NCI-H2107 treated with DMSO at 0.1 percent for 48 hours (cell line): Measurements from ENCODE around the gene TSPAN32.

ENCODE experiments used
- DNase-seq: peaks from one replicate; lab custom pipeline; 2025; ENCODE audit not compliant: unreplicated experiment; lab: John Stamatoyannopoulos, UW

Gene TSPAN32

DNA sequence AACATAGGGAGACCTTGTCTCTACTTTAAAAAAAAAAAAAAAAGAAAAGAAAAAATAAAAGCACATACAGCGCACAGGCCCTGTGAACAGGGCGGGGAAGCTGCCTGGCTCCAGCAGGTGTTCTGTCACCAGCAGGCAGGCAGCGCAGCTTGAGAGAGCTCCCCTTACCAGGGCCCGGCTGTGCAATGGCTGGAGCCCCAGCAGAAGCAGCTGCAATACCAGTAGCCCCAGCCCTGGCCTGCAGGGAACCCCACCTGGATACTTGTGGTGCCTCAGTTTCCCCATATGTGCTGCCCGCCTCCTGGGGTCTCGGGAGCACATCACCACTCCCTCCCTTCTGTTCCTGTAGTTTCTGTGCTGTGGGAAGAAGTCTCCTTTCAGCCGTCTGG is 12.3 kb downstream of the TSPAN32 start:
- no peak for DNase-seq

GRCh38 chr11:2314525-2315394 is 12.9 kb downstream of the TSPAN32 start:
- no peak for DNase-seq

DNA sequence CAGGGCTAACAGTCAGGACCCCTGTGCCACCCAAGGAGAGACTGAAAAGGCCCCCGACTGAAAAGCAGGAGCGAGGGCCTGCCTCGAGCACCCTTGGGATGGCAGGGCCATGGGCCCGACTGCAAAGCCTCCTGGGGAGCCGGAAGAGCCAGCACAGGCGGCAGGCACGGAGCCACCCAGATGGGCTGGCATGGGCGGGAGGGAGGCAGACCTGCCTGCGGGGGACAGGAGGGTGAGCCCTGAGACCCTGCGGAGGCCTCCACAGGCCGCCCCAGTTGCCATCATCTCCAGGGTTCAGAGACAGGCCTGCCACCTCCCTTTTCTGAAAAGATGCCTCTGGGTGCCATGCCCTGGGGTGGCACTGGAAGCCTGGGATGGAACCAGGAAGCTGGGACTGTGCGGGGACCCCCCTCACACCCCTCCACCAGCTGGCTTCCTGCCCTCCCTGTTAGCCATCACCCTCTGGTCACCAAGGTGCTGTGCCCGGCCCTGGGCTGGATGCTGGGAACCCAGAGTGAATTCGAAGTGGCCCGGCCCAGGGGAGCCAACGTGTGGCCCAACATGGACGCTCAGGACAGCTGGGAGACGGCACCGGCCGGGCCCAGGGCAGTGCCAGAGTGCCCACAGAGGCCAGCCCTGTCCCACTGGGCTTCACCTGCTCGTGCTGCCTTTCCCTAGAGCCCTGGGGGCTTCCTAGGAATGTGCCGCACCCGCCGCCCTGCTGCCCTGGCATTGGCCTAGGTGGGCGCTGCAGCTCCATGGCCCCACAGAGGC is 13.8 kb downstream of the TSPAN32 start:
- no peak for DNase-seq

- DNase-seq = no peak
Measured at GRCh38 chr11:2316169-2316962, 14.6 kb downstream of the TSPAN32 start.

- no peak for DNase-seq
Measured at GRCh38 chr11:2316963-2317244, 15.1 kb downstream of the TSPAN32 start.

- DNase-seq = no peak
Measured at GRCh38 chr11:2317354-2318050, 15.7 kb downstream of the TSPAN32 start.

GRCh38 chr11:2318123-2318522 is 16.3 kb downstream of the TSPAN32 start:
- DNase-seq = no peak

DNA sequence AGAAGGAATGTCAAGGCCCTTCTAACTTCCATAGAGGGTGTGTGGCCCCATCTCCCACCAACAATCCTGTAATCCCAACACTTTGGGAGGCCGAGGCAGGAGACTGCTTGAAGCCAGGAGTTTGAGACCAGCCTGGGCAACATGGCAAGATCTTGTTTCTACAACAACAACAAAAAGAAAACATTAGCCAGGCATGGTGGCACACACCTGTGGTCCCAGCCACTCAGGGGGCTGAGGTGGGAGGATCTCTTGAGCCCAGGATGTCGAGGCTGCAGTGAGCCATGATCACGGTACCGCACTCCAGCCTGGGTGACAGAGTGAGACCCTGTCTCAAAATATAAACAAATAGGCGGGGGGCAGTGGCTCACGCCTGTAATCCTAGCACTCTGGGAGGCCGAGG is 16.9 kb downstream of the TSPAN32 start:
- DNase-seq = no peak

- DNase-seq = no peak
Measured at GRCh38 chr11:2319791-2320472, 18.1 kb downstream of the TSPAN32 start.

GRCh38 chr11:2320568-2321310 is 18.9 kb downstream of the TSPAN32 start:
- DNase-seq = no peak

- DNase-seq = no peak
Measured at GRCh38 chr11:2321311-2321683, 19.5 kb downstream of the TSPAN32 start.

DNA sequence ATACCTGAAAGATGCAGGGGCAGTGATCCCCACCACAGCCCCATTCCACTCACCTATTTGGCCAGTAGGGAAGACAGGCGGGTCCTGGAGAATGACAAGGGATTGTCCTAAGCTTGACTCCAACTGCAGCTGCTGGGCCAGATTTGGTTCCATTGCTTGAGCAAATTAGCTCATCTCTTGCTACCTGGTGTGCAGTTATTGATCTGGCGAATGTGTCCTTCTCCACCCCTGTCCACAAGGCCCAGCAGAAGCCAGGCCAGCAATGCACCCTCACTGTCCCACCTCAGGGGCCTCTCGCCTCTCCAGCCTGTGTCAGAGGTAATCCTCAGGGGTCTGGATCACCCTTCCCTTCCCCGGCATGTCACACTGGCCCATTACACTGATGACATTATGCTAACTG is 23.3 kb downstream of the TSPAN32 start:
- no peak for DNase-seq

DNA sequence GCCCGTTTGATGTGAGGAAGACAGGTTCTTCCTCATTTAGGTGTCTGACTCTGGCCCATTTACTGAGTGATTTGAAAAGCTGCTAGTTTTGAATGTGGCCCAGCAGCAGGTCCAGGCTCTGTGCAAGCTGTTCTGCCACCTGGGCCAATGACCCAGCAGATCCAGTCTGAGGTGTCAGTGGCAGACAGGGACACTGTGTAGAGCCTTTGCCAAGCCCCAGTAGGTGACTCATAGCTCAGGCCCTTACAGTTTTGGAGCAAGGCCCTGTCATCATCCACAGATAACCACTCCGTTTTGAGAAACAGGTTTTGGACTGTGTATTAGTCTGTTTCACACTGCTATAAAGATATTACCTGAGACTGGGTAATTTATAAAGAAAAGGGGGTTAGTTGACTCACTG is 23.9 kb downstream of the TSPAN32 start:
- no peak for DNase-seq

DNA sequence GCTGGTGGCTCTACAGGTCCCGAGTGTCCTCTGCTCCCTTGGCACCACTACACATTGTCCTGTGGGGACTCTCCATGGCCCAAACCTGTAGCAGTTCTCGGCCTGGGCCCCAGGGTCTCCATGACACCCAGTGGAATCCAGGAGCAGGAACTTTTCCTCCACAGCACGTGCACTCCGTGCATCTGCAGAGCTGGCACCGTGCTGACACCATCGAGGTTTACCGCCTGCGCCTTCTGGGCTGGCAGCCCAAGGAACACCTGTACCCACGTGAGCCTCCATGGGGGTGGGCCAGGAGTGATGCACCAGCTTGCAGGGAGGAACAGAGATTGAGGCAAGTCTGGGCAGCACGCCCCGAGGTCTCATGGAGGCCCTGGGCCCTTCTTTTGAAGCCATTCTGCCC is 25.2 kb downstream of the TSPAN32 start:
- DNase-seq = no peak

GRCh38 chr11:2328021-2328420 is 26.2 kb downstream of the TSPAN32 start:
- DNase-seq = no peak

DNA sequence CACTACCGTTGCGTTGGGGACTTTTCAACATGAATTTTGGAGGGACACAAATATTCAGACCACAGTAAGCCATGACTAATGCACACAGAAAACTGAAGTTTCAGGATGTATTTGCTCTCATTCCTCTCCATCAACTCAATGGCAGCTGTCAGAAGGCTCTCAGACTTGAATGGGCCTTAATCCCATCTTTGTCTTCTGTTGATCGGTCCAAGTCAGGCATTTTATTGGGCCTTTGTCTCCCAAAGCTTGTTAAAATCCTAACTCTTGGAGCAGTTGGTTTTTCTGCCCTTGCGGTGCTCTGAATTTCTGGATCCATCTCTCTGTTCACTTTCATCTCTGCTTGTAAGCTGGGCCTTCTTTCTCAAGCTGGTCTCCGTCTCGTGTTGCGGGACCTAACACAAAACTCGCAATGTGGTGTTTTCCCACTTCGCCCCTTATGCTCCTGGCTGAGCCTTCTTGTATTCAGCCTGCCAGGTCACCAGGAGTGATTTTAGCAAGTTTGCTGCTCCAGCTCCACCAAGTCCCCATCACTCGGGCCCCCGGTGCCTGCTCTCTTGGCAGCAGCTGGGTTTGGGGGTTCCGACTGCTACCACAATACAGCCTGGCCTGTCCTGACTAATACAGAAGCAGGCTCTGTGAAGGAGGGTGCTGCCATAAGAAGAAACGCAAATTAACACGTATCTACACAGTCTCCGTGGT is 27.0 kb downstream of the TSPAN32 start:
- DNase-seq = no peak

DNA sequence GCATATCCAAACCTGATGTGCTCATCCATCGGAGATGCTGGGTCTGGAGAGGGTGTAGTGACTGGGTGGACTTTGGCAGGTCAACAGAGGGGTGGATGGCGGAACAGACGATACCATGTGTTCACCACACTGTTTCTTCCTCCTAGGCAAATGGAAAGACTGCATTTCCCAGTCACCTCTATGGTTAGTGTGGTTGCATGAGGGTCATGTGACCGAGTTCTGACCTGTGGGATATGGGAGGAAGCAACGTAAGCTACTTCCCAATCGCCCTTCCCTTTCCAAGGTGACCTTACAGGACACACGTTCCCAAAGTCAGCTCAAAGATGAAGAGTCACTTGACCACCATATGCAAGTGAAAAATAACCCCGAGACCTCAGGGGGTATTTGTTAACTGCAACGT is 27.7 kb downstream of the TSPAN32 start:
- DNase-seq = no peak

GRCh38 chr11:2330696-2331095 is 28.9 kb downstream of the TSPAN32 start:
- DNase-seq = no peak

DNA sequence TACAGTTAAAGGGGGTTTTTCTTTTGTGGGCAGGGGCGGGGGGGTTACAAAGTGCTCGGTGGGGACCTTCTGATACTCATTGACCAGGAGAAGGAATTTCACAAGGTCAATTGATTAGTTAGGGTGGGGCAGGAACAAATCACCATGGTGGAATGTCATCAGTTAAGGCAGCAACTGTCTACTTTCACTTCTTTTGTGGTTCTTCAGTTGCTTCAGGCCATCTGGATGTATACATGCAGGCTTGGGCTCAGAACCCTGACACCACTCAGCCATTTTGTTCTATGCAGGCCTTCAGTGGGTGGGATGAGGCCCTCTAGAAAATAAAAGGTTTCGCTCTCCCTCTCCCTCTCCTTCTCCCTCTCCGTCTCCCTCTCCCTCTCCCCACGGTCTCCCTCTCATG is 29.6 kb downstream of the TSPAN32 start:
- no peak for DNase-seq
